ENCODE data around the gene MAPK8IP3.

The MAPK8IP3 gene

GRCh38 chr16:1691956-1692355 is 14.0 kb upstream of the MAPK8IP3 start:
- no peak for TF ChIP-seq CTCF (IDR thresholded peaks at IDR 0.05)

GRCh38 chr16:1696863-1697262 is 9.1 kb upstream of the MAPK8IP3 start:
- no peak for TF ChIP-seq CTCF (IDR thresholded peaks at IDR 0.05)

GRCh38 chr16:1698680-1699079 is 7.3 kb upstream of the MAPK8IP3 start:
- TF ChIP-seq CTCF (IDR thresholded peaks at IDR 0.05), result no peak

GRCh38 chr16:1700246-1700645 is 5.7 kb upstream of the MAPK8IP3 start:
- TF ChIP-seq CTCF (IDR thresholded peaks at IDR 0.05), result no peak

- no peak for TF ChIP-seq CTCF (IDR thresholded peaks at IDR 0.05)
These were observed 4.6 kb upstream of the MAPK8IP3 start for GRCh38 chr16:1701216-1701878.

GRCh38 chr16:1706386-1707192 is 594 bp downstream of the MAPK8IP3 start:
- no peak for TF ChIP-seq CTCF (IDR thresholded peaks at IDR 0.05)

GRCh38 chr16:1707193-1707790 is 1.3 kb downstream of the MAPK8IP3 start:
- TF ChIP-seq CTCF (IDR thresholded peaks at IDR 0.05), result no peak

Data from LNCAP (cell line).